Ascending aorta (tissue), 2 donors: ENCODE results near the gene ENO3. TPM values are rescaled to one million over a fixed set of nuclear protein-coding genes. Genes with fewer than 3 reads are reported as not detected.

Source experiments
- DNase-seq, 2 donors: peaks; one replicate each; pipeline ENCODE4 v3.0.0-alpha.2; 2019; ENCODE audit warnings: low spot score in 2 of 2
- H3K27ac ChIP-seq, 2 donors: fragments of 200-600 bp; sonication (generic); one replicate each; pipeline ENCODE4 v1.5.1; 2016 to 2017; ENCODE audit warnings: mild to moderate bottlenecking in 1 of 2
- H3K27me3 ChIP-seq: fragments of 200-600 bp; sonication (generic); one replicate; pipeline ENCODE4 v1.5.1; 2017
- H3K36me3 ChIP-seq, 2 donors: fragments of 200-600 bp; sonication (generic); one replicate each; pipeline ENCODE4 v1.5.1; 2016
- H3K4me1 ChIP-seq, 2 donors: fragments of 200-600 bp; sonication (generic); one replicate each; pipeline ENCODE4 v1.5.1; 2016 to 2017; ENCODE audit warnings: mild to moderate bottlenecking in 1 of 2
- H3K4me3 ChIP-seq, 2 donors: fragments of 200-600 bp; sonication (generic); one replicate each; pipeline ENCODE4 v1.5.1; 2016 to 2017; ENCODE audit warnings: mild to moderate bottlenecking in 1 of 2
- H3K9me3 ChIP-seq, 2 donors: fragments of 200-600 bp; sonication (generic); one replicate each; pipeline ENCODE4 v1.5.1; 2016
- CTCF ChIP-seq, 3 experiments: fragments of 200-600 bp in 2 of 3; fragments of 450-650 bp in 1 of 3; sonication (generic) in 2 of 3; IDR thresholded peaks; one replicate each; pipeline ENCODE4 v1.5.1; 2016 to 2019; ENCODE audit warnings: antibody characterized with exemption in 3 of 3, mild to moderate bottlenecking in 1 of 3, moderate library complexity in 1 of 3
- intact Hi-C: fragments of 100-400 bp; cut with DNase I; formaldehyde crosslinking; loops from one replicate; pipeline ENCODE4 v1.15.1; 2023
- total RNA-seq: library from RNA; depleted of rRNA; stranded (reverse); fragments of >200 nt; gene quantifications from one replicate; pipeline ENCODE4 v1.1.0, GENCODE V29; 2016

ENO3 gene
- total RNA-seq, 1 donor from 2014 or later: not detected

DNA sequence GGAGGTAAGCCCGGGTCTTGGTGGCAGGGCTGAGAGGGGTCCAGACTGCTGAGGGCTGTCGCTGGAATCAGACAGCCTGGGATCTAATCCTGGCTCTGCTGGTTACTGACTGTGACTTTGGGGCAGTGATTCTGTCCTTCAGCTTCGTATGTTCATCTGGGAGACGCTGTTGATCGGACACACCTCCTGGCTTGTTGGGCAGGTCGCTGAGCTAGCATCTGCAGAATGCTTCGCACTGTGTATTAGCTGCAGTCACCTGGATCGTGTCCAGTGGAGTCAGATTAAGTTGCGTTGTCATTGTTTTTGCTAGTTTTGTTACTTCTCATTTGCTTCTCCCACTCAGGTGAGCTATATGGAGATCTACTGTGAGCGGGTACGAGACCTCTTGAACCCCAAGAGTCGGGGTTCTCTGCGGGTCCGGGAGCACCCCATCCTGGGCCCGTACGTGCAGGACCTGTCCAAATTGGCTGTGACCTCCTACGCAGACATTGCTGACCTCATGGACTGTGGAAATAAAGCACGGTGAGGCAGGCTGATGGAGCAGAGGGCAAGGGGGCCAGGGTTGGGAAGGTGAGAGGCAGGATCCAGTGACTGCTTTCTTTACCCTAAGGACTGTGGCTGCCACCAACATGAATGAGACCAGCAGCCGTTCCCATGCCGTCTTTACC is 51.3 kb downstream of the ENO3 start:
- Histone ChIP-seq H3K36me3 (peaks cover 62 to 66% of the 10 kb centered on the region in 2 donors), H3K27ac (no peak overlapping the region), H3K9me3 (no peaks in the 10 kb centered on the region), H3K4me1 (peaks cover 6 to 17% of the 10 kb centered on the region in 2 donors), H3K4me3 (no peak overlapping the region), H3K27me3 (no peaks in the 10 kb centered on the region)
- TF ChIP-seq CTCF (IDR thresholded peaks at IDR 0.05): no peak
- no peak for DNase-seq
- intact Hi-C loops: no loop called here

GRCh38 chr17:5003214-5003867 is 52.4 kb downstream of the ENO3 start:
- Histone ChIP-seq H3K9me3 (no peaks in the 10 kb centered on the region), H3K36me3 (peaks cover 73 to 77% of the 10 kb centered on the region in 2 donors), H3K27ac (no peak overlapping the region), H3K4me3 (no peak overlapping the region), H3K4me1 (peaks cover 6 to 17% of the 10 kb centered on the region in 2 donors), H3K27me3 (no peaks in the 10 kb centered on the region)
- no peak for TF ChIP-seq CTCF (IDR thresholded peaks at IDR 0.05)
- no peak for DNase-seq
- intact Hi-C loops: no loop called here

Other genes with a start within 250 kb of the ENO3 start
- gene PELP1, start 247.0 kb upstream of the ENO3 start, total RNA-seq: 22.8 TPM
- 43.4 TPM for gene ARRB2, start 240.5 kb upstream of the ENO3 start, total RNA-seq
- gene MED11, start 219.7 kb upstream of the ENO3 start, total RNA-seq: 10.9 TPM
- gene ZMYND15, start 211.3 kb upstream of the ENO3 start, total RNA-seq: not detected
- gene CXCL16, start 211.2 kb upstream of the ENO3 start, total RNA-seq: 12.5 TPM
- gene TM4SF5, start 179.2 kb upstream of the ENO3 start, total RNA-seq: not detected
- gene VMO1, start 164.8 kb upstream of the ENO3 start, total RNA-seq: not detected
- gene GLTPD2, start 162.2 kb upstream of the ENO3 start, total RNA-seq: not detected
- gene PSMB6, start 155.0 kb upstream of the ENO3 start, total RNA-seq: 160 TPM
- 64.5 TPM for gene PLD2, start 144.0 kb upstream of the ENO3 start, total RNA-seq
- gene MINK1, start 117.8 kb upstream of the ENO3 start, total RNA-seq: 45.6 TPM
- gene C17orf107, start 51.6 kb upstream of the ENO3 start, total RNA-seq: not detected
- not detected for gene CHRNE, start 48.0 kb upstream of the ENO3 start, total RNA-seq
- not detected for gene GP1BA, start 18.8 kb upstream of the ENO3 start, total RNA-seq
- 56.2 TPM for gene SLC25A11, start 11.1 kb upstream of the ENO3 start, total RNA-seq
- gene RNF167, start 10.9 kb upstream of the ENO3 start, total RNA-seq: 164 TPM
- 1,046 TPM for gene PFN1, start 2.6 kb upstream of the ENO3 start, total RNA-seq
- 4.9 TPM for gene SPAG7, start 16.7 kb downstream of the ENO3 start, total RNA-seq
- gene CAMTA2, start 36.6 kb downstream of the ENO3 start, total RNA-seq: 72.1 TPM
- not detected for gene INCA1, start 46.4 kb downstream of the ENO3 start, total RNA-seq
- gene KIF1C, start 46.8 kb downstream of the ENO3 start, total RNA-seq: 94.0 TPM
- not detected for gene SLC52A1, start 84.3 kb downstream of the ENO3 start, total RNA-seq
- 0.21 TPM for gene ZFP3, start 127.3 kb downstream of the ENO3 start, total RNA-seq
- 2.3 TPM for gene ZNF232, start 160.8 kb downstream of the ENO3 start, total RNA-seq
- 0.11 TPM for gene USP6, start 164.9 kb downstream of the ENO3 start, total RNA-seq
- gene ZNF594, start 240.7 kb downstream of the ENO3 start, total RNA-seq: 0.21 TPM